ENCODE results near the gene MARS1. TPM values are rescaled to one million over a fixed set of nuclear protein-coding genes. Genes with fewer than 3 reads are reported as not detected.

The MARS1 gene
- 143 to 306 TPM (median 151 TPM) in 5 replicates for total RNA-seq (2022; extraction: Qiagen RNA extraction)

GRCh38 chr12:57487597-57488401, at the start of gene MARS1:
Gene MARS1 (plus strand): TSS chr12:57488068. CDS start chr12:57488091, 23 bp downstream.

GRCh38 chr12:57454566-57455373, 33.1 kb upstream of the MARS1 start, which contains the start of gene INHBE:
Gene INHBE (plus strand): TSS chr12:57455307. CDS start chr12:57455537, 230 bp downstream.

GRCh38 chr12:57459750-57460467, 28.0 kb upstream of the MARS1 start, which contains the start of gene GLI1:
Gene GLI1 (plus strand): TSS chr12:57459785. CDS start chr12:57463692, 3,907 bp downstream.

GRCh38 chr12:57479376-57480115, 8.3 kb upstream of the MARS1 start, which contains the start of gene ARHGAP9:
Gene ARHGAP9 (minus strand): TSS chr12:57479866. CDS start chr12:57479406, 460 bp downstream.

GRCh38 chr12:57520053-57520818, 32.4 kb downstream of the MARS1 start, which contains the start of gene DDIT3:
Gene DDIT3 (minus strand): TSS chr12:57520514. CDS start chr12:57517406, 3,108 bp downstream.

GRCh38 chr12:57522011-57522886, 34.4 kb downstream of the MARS1 start, which contains the start of gene MBD6:
Gene MBD6 (plus strand): TSS chr12:57522824. CDS start chr12:57524304, 1,480 bp downstream.

GRCh38 chr12:57546438-57547287, 58.8 kb downstream of the MARS1 start, which contains the start of gene DCTN2:
Gene DCTN2 (minus strand): TSS chr12:57547192. CDS start chr12:57547063, 129 bp downstream.

GRCh38 chr12:57549909-57550640, 62.2 kb downstream of the MARS1 start, which contains the start of gene KIF5A:
Gene KIF5A (plus strand): TSS chr12:57550044. CDS start chr12:57550272, 228 bp downstream.

Other genes starting within 250 kb of the MARS1 start
- 0.33 to 0.47 TPM (median 0.42 TPM) in 5 replicates for gene STAC3, start 236.9 kb upstream of the MARS1 start, total RNA-seq (2022; extraction: Qiagen RNA extraction)
- 9.1 to 11.3 TPM (median 10.0 TPM) in 5 replicates for gene R3HDM2, start 57.0 kb upstream of the MARS1 start, total RNA-seq (2022; extraction: Qiagen RNA extraction)
- gene INHBC, start 53.3 kb upstream of the MARS1 start, total RNA-seq (2022; extraction: Qiagen RNA extraction), result 0.05 to 0.08 TPM in 2 of 5 replicates, not detected in the others
- gene INHBE, start 32.8 kb upstream of the MARS1 start, total RNA-seq (2022; extraction: Qiagen RNA extraction), result 0.08 to 0.16 TPM (median 0.10 TPM) in 4 of 5 replicates, not detected in the other
- 7.4 to 12.6 TPM (median 10.1 TPM) in 5 replicates for gene GLI1, start 28.3 kb upstream of the MARS1 start, total RNA-seq (2022; extraction: Qiagen RNA extraction)
- 0.26 to 0.73 TPM (median 0.36 TPM) in 5 replicates for gene ARHGAP9, start 8.2 kb upstream of the MARS1 start, total RNA-seq (2022; extraction: Qiagen RNA extraction)
- 29.1 to 35.1 TPM (median 30.6 TPM) in 5 replicates for gene DDIT3, start 32.4 kb downstream of the MARS1 start, total RNA-seq (2022; extraction: Qiagen RNA extraction)
- gene MBD6, start 34.8 kb downstream of the MARS1 start, total RNA-seq (2022; extraction: Qiagen RNA extraction), result 18.9 to 33.3 TPM (median 27.2 TPM) in 5 replicates
- 111 to 169 TPM (median 122 TPM) in 5 replicates for gene DCTN2, start 59.1 kb downstream of the MARS1 start, total RNA-seq (2022; extraction: Qiagen RNA extraction)
- gene KIF5A, start 62.0 kb downstream of the MARS1 start, total RNA-seq (2022; extraction: Qiagen RNA extraction), result 0.10 to 0.36 TPM (median 0.24 TPM) in 5 replicates
- 37.8 to 45.2 TPM (median 40.1 TPM) in 5 replicates for gene PIP4K2C, start 103.1 kb downstream of the MARS1 start, total RNA-seq (2022; extraction: Qiagen RNA extraction)
- 14.1 to 19.9 TPM (median 19.8 TPM) in 5 replicates for gene DTX3, start 116.8 kb downstream of the MARS1 start, total RNA-seq (2022; extraction: Qiagen RNA extraction)
- 4.8 to 6.9 TPM (median 6.3 TPM) in 5 replicates for gene ARHGEF25, start 123.4 kb downstream of the MARS1 start, total RNA-seq (2022; extraction: Qiagen RNA extraction)
- gene B4GALNT1, start 145.1 kb downstream of the MARS1 start, total RNA-seq (2022; extraction: Qiagen RNA extraction), result 33.2 to 55.1 TPM (median 48.9 TPM) in 5 replicates
- gene OS9, start 206.1 kb downstream of the MARS1 start, total RNA-seq (2022; extraction: Qiagen RNA extraction), result 114 to 128 TPM (median 119 TPM) in 5 replicates